ENCODE results near the gene CCND1.

Gene CCND1

GRCh38 chr11:69674886-69675714, 34.1 kb downstream of the CCND1 start, which contains the start of gene LTO1:
Gene LTO1 (minus strand): TSS chr11:69675353. CDS start chr11:69675239, 114 bp downstream.
- H3K27me3 ChIP-seq: no peaks in the 10 kb centered on the region
- H3K4me1 ChIP-seq: peaks cover 29% of the 10 kb centered on the region
- peak within 1 kb of the TSS; percentile 97 for H3K4me2 ChIP-seq
- no peaks in the 10 kb centered on the region for H3K9me3 ChIP-seq
- peak within 1 kb of the TSS; percentile 91 for H3K27ac ChIP-seq
- H3K36me3 ChIP-seq: peaks cover 30% of the 10 kb centered on the region
- TF ChIP-seq Cebpa-rat (IDR thresholded peaks at IDR 0.05): no peak
- peaks cover 50% of the 10 kb centered on the region for H4K20me1 ChIP-seq
- H3K9ac ChIP-seq: peak within 1 kb of the TSS; percentile 90
- peak within 1 kb of the TSS; percentile 85 for H3K4me3 ChIP-seq

GRCh38 chr11:69677749-69678148, 36.8 kb downstream of the CCND1 start:
- TF ChIP-seq Cebpa-rat (IDR thresholded peaks at IDR 0.05): no peak

GRCh38 chr11:69680688-69681087, 39.7 kb downstream of the CCND1 start:
- no peak overlapping the region for H3K4me2 ChIP-seq
- H3K4me1 ChIP-seq: peaks cover 4% of the 10 kb centered on the region; the same call in 1 of the 2 replicates
- 0 out of 2 replicates have a peak, but pooled peaks cover 4% of the 10 kb centered on the region for H3K27me3 ChIP-seq
- H3K27ac ChIP-seq: no peak overlapping the region
- no peaks in the 10 kb centered on the region for H4K20me1 ChIP-seq
- no peak overlapping the region for H3K4me3 ChIP-seq
- H3K9ac ChIP-seq: no peak overlapping the region
- no peaks in the 10 kb centered on the region for H3K9me3 ChIP-seq
- no peak for TF ChIP-seq Cebpa-rat (IDR thresholded peaks at IDR 0.05)
- H3K36me3 ChIP-seq: no peaks in the 10 kb centered on the region

More at GRCh38 chr11:69677749-69678148, 36.8 kb downstream of the CCND1 start:
- Histone ChIP-seq H3K4me1 (peaks cover 24% of the 10 kb centered on the region), H3K27me3 (0 out of 2 replicates have a peak, but pooled peaks cover 4% of the 10 kb centered on the region), H4K20me1 (peaks cover 24% of the 10 kb centered on the region), H3K4me2 (no peak overlapping the region), H3K9me3 (no peaks in the 10 kb centered on the region), H3K9ac (no peak overlapping the region), H3K4me3 (no peak overlapping the region), H3K27ac (no peak overlapping the region), H3K36me3 (peaks cover 7% of the 10 kb centered on the region)

- no peaks in the 10 kb centered on the region for H4K20me1 ChIP-seq
- no peak overlapping the region for H3K27ac ChIP-seq
- H3K4me1 ChIP-seq: peaks cover 7% of the 10 kb centered on the region; the same call in 1 of the 2 replicates
- H3K4me3 ChIP-seq: no peak overlapping the region
- no peaks in the 10 kb centered on the region for H3K9me3 ChIP-seq
- 0 out of 2 replicates have a peak, but pooled peaks cover 4% of the 10 kb centered on the region for H3K27me3 ChIP-seq
- no peak overlapping the region for H3K4me2 ChIP-seq
- H3K36me3 ChIP-seq: no peaks in the 10 kb centered on the region
- TF ChIP-seq Cebpa-rat (IDR thresholded peaks at IDR 0.05): no peak
- H3K9ac ChIP-seq: 0 out of 2 replicates have a peak overlapping the region, but pooled peaks have one; percentile 6
These were observed 41.3 kb downstream of the CCND1 start for GRCh38 chr11:69682221-69682620.

- no peaks in the 10 kb centered on the region for H3K36me3 ChIP-seq
- 0 out of 2 replicates have a peak overlapping the region, but pooled peaks have one; percentile 6 for H3K9ac ChIP-seq
- peaks cover 7% of the 10 kb centered on the region; the same call in 1 of the 2 replicates for H3K4me1 ChIP-seq
- H3K9me3 ChIP-seq: no peaks in the 10 kb centered on the region
- H4K20me1 ChIP-seq: no peaks in the 10 kb centered on the region
- H3K4me3 ChIP-seq: no peak overlapping the region
- H3K4me2 ChIP-seq: no peak overlapping the region
- H3K27ac ChIP-seq: no peak overlapping the region
- no peak for TF ChIP-seq Cebpa-rat (IDR thresholded peaks at IDR 0.05)
- H3K27me3 ChIP-seq: 0 out of 2 replicates have a peak, but pooled peaks cover 4% of the 10 kb centered on the region
These were observed 41.8 kb downstream of the CCND1 start for GRCh38 chr11:69682681-69683326.

GRCh38 chr11:69683764-69684333, 42.9 kb downstream of the CCND1 start:
- TF ChIP-seq Cebpa-rat (IDR thresholded peaks at IDR 0.05): no peak
- H3K4me2 ChIP-seq: no peak overlapping the region
- H3K9ac ChIP-seq: no peak overlapping the region
- H3K36me3 ChIP-seq: no peaks in the 10 kb centered on the region
- H4K20me1 ChIP-seq: no peaks in the 10 kb centered on the region
- peaks cover 7% of the 10 kb centered on the region; the same call in 1 of the 2 replicates for H3K4me1 ChIP-seq
- H3K9me3 ChIP-seq: no peaks in the 10 kb centered on the region
- 0 out of 2 replicates have a peak, but pooled peaks cover 4% of the 10 kb centered on the region for H3K27me3 ChIP-seq
- H3K27ac ChIP-seq: no peak overlapping the region
- no peak overlapping the region for H3K4me3 ChIP-seq

GRCh38 chr11:69684651-69685050, 43.7 kb downstream of the CCND1 start:
- H3K4me2 ChIP-seq: no peak overlapping the region
- peaks cover 7% of the 10 kb centered on the region; the same call in 1 of the 2 replicates for H3K4me1 ChIP-seq
- no peaks in the 10 kb centered on the region for H3K9me3 ChIP-seq
- no peak overlapping the region for H3K4me3 ChIP-seq
- 0 out of 2 replicates have a peak, but pooled peaks cover 4% of the 10 kb centered on the region for H3K27me3 ChIP-seq
- TF ChIP-seq Cebpa-rat (IDR thresholded peaks at IDR 0.05): no peak
- H3K27ac ChIP-seq: no peak overlapping the region
- no peak overlapping the region for H3K9ac ChIP-seq
- no peaks in the 10 kb centered on the region for H3K36me3 ChIP-seq
- H4K20me1 ChIP-seq: no peaks in the 10 kb centered on the region

- no peak overlapping the region for H3K27ac ChIP-seq
- 0 out of 2 replicates have a peak, but pooled peaks cover 4% of the 10 kb centered on the region for H3K27me3 ChIP-seq
- H3K4me3 ChIP-seq: no peak overlapping the region
- no peak overlapping the region for H3K9ac ChIP-seq
- no peaks in the 10 kb centered on the region for H4K20me1 ChIP-seq
- TF ChIP-seq Cebpa-rat (IDR thresholded peaks at IDR 0.05): no peak
- H3K36me3 ChIP-seq: no peaks in the 10 kb centered on the region
- no peaks in the 10 kb centered on the region for H3K9me3 ChIP-seq
- H3K4me2 ChIP-seq: peak overlapping the region; percentile 66
- H3K4me1 ChIP-seq: peaks cover 7% of the 10 kb centered on the region; the same call in 1 of the 2 replicates
These were observed 44.4 kb downstream of the CCND1 start for GRCh38 chr11:69685348-69685747.

- no peak overlapping the region for H3K4me3 ChIP-seq
- H3K27ac ChIP-seq: no peak overlapping the region
- H3K27me3 ChIP-seq: 0 out of 2 replicates have a peak, but pooled peaks cover 4% of the 10 kb centered on the region
- TF ChIP-seq Cebpa-rat (IDR thresholded peaks at IDR 0.05): no peak
- H3K4me2 ChIP-seq: no peak overlapping the region
- H4K20me1 ChIP-seq: no peaks in the 10 kb centered on the region
- H3K9ac ChIP-seq: no peak overlapping the region
- H3K9me3 ChIP-seq: no peaks in the 10 kb centered on the region
- H3K4me1 ChIP-seq: peaks cover 7% of the 10 kb centered on the region; the same call in 1 of the 2 replicates
- H3K36me3 ChIP-seq: no peaks in the 10 kb centered on the region
These were observed 45.5 kb downstream of the CCND1 start for GRCh38 chr11:69686452-69686851.

Data from BLaER1 (cell line).